ENCODE results near the gene ARHGAP24. TPM values are rescaled to one million over a fixed set of nuclear protein-coding genes. Genes with fewer than 3 reads are reported as not detected.

The ARHGAP24 gene
- total RNA-seq, 1 experiment from 2014 or later: 1.3 TPM

DNA sequence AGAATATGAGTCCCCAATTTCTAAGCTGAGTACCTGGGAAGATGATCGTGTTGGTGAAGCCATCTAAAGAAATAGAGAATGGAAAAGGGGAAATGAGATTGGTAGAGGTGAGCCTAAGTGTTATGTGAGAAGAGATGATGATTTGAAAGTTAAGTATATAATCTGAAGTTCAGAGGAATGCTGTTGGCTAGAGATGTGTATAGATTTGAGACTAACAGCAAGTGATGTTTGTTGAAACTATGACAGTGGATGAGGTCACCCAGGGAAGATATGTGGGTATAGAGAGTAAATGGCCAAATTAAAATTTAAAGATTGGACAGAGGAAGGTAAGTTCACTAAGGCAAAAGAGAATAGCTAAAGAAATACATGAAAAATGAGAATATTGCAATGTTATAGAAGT lies 560.7 kb downstream of the ARHGAP24 start:
- Histone ChIP-seq H3K79me2 (ENCODE audit: insufficient read depth, low read length) (no peaks in the 10 kb centered on the region), H3K9me3 (ENCODE audit: control insufficient read depth in 1 of 2, insufficient read depth in 1 of 2, low read depth in 1 of 2, low read length in 2 of 2) (no peaks in the 10 kb centered on the region), H3K36me3 (ENCODE audit: control insufficient read depth in 1 of 2, insufficient read depth in 2 of 2, low read length in 2 of 2) (no peaks in the 10 kb centered on the region), H3K9ac (ENCODE audit: low read length) (no peak overlapping the region), H3K27me3 (ENCODE audit: insufficient read depth, low read length) (no peaks in the 10 kb centered on the region), H3K4me3 (replicated peaks in 1 of 2; ENCODE audit: low read depth in 1 of 2, low read length in 2 of 2) (no peak overlapping the region), H4K20me1 (ENCODE audit: insufficient read depth) (no peaks in the 10 kb centered on the region), H2AFZ (ENCODE audit: low read depth, low read length, poor library complexity, severe bottlenecking) (no peak overlapping the region), H3K4me1 (ENCODE audit: control insufficient read depth in 1 of 2, insufficient read depth in 2 of 2, low read length in 2 of 2) (peaks cover 0 to 3% of the 10 kb centered on the region in 2 experiments; a peak in 1 of 4 replicates), H3K9me2 (ENCODE audit: insufficient read depth) (no peaks in the 10 kb centered on the region), H3K27ac (ENCODE audit: low read depth, low read length) (no peak overlapping the region), H3K4me2 (ENCODE audit: low read length) (no peak overlapping the region)
- TF ChIP-seq EZH2 (IDR thresholded peaks at IDR 0.05) (no peak), CEBPB (IDR thresholded peaks at IDR 0.05; ENCODE audit: low read depth) (no peak), ZNF274 (IDR thresholded peaks at IDR 0.05; ENCODE audit: low read depth, low read length) (no peak), SP1 (IDR thresholded peaks at IDR 0.05; ENCODE audit: low read depth) (no peak), EZH2phosphoT487 (IDR thresholded peaks at IDR 0.05; ENCODE audit: borderline replicate concordance) (no peak), POLR2AphosphoS5 (IDR thresholded peaks at IDR 0.05; ENCODE audit: low read depth, low read length) (no peak), ELF1 (IDR thresholded peaks at IDR 0.05; ENCODE audit: borderline replicate concordance, low read depth) (no peak), EGR1 (IDR thresholded peaks at IDR 0.05; ENCODE audit: low read depth) (no peak), ZFX (IDR thresholded peaks at IDR 0.05) (no peak), FOSL1 (IDR thresholded peaks at IDR 0.05; ENCODE audit: low read depth) (no peak), SRF (IDR thresholded peaks at IDR 0.05; ENCODE audit: low read depth) (no peak), CBX3 (IDR thresholded peaks at IDR 0.05; ENCODE audit: low read depth) (no peak), RAD21 (IDR thresholded peaks at IDR 0.05; ENCODE audit: low read depth) (no peak), JUND (IDR thresholded peaks at IDR 0.05) (no peak)
- TF ChIP-seq, protein P1, sequence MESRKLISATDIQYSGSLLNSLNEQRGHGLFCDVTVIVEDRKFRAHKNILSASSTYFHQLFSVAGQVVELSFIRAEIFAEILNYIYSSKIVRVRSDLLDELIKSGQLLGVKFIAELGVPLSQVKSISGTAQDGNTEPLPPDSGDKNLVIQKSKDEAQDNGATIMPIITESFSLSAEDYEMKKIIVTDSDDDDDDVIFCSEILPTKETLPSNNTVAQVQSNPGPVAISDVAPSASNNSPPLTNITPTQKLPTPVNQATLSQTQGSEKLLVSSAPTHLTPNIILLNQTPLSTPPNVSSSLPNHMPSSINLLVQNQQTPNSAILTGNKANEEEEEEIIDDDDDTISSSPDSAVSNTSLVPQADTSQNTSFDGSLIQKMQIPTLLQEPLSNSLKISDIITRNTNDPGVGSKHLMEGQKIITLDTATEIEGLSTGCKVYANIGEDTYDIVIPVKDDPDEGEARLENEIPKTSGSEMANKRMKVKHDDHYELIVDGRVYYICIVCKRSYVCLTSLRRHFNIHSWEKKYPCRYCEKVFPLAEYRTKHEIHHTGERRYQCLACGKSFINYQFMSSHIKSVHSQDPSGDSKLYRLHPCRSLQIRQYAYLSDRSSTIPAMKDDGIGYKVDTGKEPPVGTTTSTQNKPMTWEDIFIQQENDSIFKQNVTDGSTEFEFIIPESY (IDR thresholded peaks at IDR 0.05; ENCODE audit: extremely low read depth, insufficient replicate concordance, low read length): no peak
- TF ChIP-seq, protein P2, sequence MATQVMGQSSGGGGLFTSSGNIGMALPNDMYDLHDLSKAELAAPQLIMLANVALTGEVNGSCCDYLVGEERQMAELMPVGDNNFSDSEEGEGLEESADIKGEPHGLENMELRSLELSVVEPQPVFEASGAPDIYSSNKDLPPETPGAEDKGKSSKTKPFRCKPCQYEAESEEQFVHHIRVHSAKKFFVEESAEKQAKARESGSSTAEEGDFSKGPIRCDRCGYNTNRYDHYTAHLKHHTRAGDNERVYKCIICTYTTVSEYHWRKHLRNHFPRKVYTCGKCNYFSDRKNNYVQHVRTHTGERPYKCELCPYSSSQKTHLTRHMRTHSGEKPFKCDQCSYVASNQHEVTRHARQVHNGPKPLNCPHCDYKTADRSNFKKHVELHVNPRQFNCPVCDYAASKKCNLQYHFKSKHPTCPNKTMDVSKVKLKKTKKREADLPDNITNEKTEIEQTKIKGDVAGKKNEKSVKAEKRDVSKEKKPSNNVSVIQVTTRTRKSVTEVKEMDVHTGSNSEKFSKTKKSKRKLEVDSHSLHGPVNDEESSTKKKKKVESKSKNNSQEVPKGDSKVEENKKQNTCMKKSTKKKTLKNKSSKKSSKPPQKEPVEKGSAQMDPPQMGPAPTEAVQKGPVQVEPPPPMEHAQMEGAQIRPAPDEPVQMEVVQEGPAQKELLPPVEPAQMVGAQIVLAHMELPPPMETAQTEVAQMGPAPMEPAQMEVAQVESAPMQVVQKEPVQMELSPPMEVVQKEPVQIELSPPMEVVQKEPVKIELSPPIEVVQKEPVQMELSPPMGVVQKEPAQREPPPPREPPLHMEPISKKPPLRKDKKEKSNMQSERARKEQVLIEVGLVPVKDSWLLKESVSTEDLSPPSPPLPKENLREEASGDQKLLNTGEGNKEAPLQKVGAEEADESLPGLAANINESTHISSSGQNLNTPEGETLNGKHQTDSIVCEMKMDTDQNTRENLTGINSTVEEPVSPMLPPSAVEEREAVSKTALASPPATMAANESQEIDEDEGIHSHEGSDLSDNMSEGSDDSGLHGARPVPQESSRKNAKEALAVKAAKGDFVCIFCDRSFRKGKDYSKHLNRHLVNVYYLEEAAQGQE (IDR thresholded peaks at IDR 0.05; ENCODE audit: low read depth): no peak
- TF ChIP-seq, protein P3, sequence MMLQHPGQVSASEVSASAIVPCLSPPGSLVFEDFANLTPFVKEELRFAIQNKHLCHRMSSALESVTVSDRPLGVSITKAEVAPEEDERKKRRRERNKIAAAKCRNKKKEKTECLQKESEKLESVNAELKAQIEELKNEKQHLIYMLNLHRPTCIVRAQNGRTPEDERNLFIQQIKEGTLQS (IDR thresholded peaks at IDR 0.05): no peak
- ATAC-seq: no peak
- intact Hi-C loops (cut with micrococcal nuclease): no loop called here
- CTCF ChIA-PET: no interaction called here
- no peak for DNase-seq (ENCODE audit: low read depth, low spot score)
- RAD21 ChIA-PET (ENCODE audit: low non-redundant PET in 1 of 2, low total read pairs in 2 of 2, uncharacterized antibody in 2 of 2, unreplicated experiment in 2 of 2): no interaction called here
- BruUV-seq (replicated peaks): no TSS peak
- POLR2A ChIA-PET: no interaction called here
